Measurements from ENCODE around the gene PRSS27.

The PRSS27 gene

GRCh38 chr16:2706085-2706484 lies 13.9 kb downstream of the PRSS27 start:
- no peaks in the 10 kb centered on the region for H3F3A ChIP-seq (ENCODE audit: low read depth)
- no peaks in the 10 kb centered on the region for H3K9me3 ChIP-seq (ENCODE audit: insufficient read depth, low read depth, low read length)
- H3K9me2 ChIP-seq (replicated peaks; ENCODE audit: low read depth, low read length), result no peaks in the 10 kb centered on the region
- no peak overlapping the region for H2AFZ ChIP-seq (ENCODE audit: low read length)
- TF ChIP-seq, protein P1, sequence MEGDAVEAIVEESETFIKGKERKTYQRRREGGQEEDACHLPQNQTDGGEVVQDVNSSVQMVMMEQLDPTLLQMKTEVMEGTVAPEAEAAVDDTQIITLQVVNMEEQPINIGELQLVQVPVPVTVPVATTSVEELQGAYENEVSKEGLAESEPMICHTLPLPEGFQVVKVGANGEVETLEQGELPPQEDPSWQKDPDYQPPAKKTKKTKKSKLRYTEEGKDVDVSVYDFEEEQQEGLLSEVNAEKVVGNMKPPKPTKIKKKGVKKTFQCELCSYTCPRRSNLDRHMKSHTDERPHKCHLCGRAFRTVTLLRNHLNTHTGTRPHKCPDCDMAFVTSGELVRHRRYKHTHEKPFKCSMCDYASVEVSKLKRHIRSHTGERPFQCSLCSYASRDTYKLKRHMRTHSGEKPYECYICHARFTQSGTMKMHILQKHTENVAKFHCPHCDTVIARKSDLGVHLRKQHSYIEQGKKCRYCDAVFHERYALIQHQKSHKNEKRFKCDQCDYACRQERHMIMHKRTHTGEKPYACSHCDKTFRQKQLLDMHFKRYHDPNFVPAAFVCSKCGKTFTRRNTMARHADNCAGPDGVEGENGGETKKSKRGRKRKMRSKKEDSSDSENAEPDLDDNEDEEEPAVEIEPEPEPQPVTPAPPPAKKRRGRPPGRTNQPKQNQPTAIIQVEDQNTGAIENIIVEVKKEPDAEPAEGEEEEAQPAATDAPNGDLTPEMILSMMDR (conservative IDR thresholded peaks at IDR 0.05; ENCODE audit: low read length), result no peak
- TF ChIP-seq EZH2phosphoT487 (IDR thresholded peaks at IDR 0.05; ENCODE audit: borderline replicate concordance), result no peak
- no peaks in the 10 kb centered on the region for H4K20me1 ChIP-seq (ENCODE audit: insufficient read depth, low read length, poor library complexity, severe bottlenecking)
- H3K79me2 ChIP-seq (ENCODE audit: insufficient read depth, low read length), result no peaks in the 10 kb centered on the region
- no peak overlapping the region for H3K9ac ChIP-seq (ENCODE audit: low read depth, low read length, poor library complexity, severe bottlenecking)
- no peak overlapping the region for H3K4me2 ChIP-seq (ENCODE audit: low read depth, low read length, poor library complexity, severe bottlenecking)
- H3K4me3 ChIP-seq (ENCODE audit: low read length, poor library complexity, severe bottlenecking), result no peak overlapping the region
- no peaks in the 10 kb centered on the region for H3K4me1 ChIP-seq (ENCODE audit: insufficient read depth, low read length, poor library complexity, severe bottlenecking)
- H3K36me3 ChIP-seq (ENCODE audit: insufficient read depth, low read length), result peaks cover 4% of the 10 kb centered on the region; the same call in 1 of the 2 replicates
- no peaks in the 10 kb centered on the region for H3K27me3 ChIP-seq (ENCODE audit: insufficient read depth, low read length, poor library complexity, severe bottlenecking)

GRCh38 chr16:2705351-2705750 lies 14.7 kb downstream of the PRSS27 start:
- H4K20me1 ChIP-seq (ENCODE audit: insufficient read depth, low read length, poor library complexity, severe bottlenecking), result no peaks in the 10 kb centered on the region
- no peak overlapping the region for H3K9ac ChIP-seq (ENCODE audit: low read depth, low read length, poor library complexity, severe bottlenecking)
- no peaks in the 10 kb centered on the region for H3K79me2 ChIP-seq (ENCODE audit: insufficient read depth, low read length)
- no peaks in the 10 kb centered on the region for H3K9me3 ChIP-seq (ENCODE audit: insufficient read depth, low read depth, low read length)
- no peaks in the 10 kb centered on the region for H3K4me1 ChIP-seq (ENCODE audit: insufficient read depth, low read length, poor library complexity, severe bottlenecking)
- H3F3A ChIP-seq (ENCODE audit: low read depth), result no peaks in the 10 kb centered on the region
- H2AFZ ChIP-seq (ENCODE audit: low read length), result no peak overlapping the region
- TF ChIP-seq EZH2phosphoT487 (IDR thresholded peaks at IDR 0.05; ENCODE audit: borderline replicate concordance), result no peak
- TF ChIP-seq, protein P1 (conservative IDR thresholded peaks at IDR 0.05; ENCODE audit: low read length), result no peak
- H3K36me3 ChIP-seq (ENCODE audit: insufficient read depth, low read length), result peaks cover 4% of the 10 kb centered on the region; the same call in 1 of the 2 replicates
- H3K4me2 ChIP-seq (ENCODE audit: low read depth, low read length, poor library complexity, severe bottlenecking), result no peak overlapping the region
- no peaks in the 10 kb centered on the region for H3K9me2 ChIP-seq (replicated peaks; ENCODE audit: low read depth, low read length)
- H3K4me3 ChIP-seq (ENCODE audit: low read length, poor library complexity, severe bottlenecking), result no peak overlapping the region
- no peaks in the 10 kb centered on the region for H3K27me3 ChIP-seq (ENCODE audit: insufficient read depth, low read length, poor library complexity, severe bottlenecking)

DNA sequence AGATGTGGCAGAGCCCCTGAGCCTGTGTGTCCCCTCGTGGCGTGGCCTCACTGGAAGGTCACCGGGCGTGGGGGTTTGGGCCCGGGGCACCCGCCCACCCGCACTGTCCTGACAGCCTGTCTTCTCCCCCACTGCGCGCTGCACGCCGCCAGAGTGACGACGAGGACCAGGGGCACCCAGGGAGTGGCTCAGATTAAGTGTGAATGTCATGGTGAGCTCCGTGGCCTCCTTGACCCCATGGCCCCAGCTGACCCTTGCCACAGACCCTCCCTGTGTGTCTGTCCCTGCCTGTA lies 15.1 kb downstream of the PRSS27 start:
- no peak for TF ChIP-seq EZH2phosphoT487 (IDR thresholded peaks at IDR 0.05; ENCODE audit: borderline replicate concordance)
- TF ChIP-seq, protein P1 (conservative IDR thresholded peaks at IDR 0.05; ENCODE audit: low read length), result no peak

More for the DNA sequence above, 15.1 kb downstream of the PRSS27 start:
- H3K9ac ChIP-seq (ENCODE audit: low read depth, low read length, poor library complexity, severe bottlenecking), result no peak overlapping the region
- peaks cover 4% of the 10 kb centered on the region; the same call in 1 of the 2 replicates for H3K36me3 ChIP-seq (ENCODE audit: insufficient read depth, low read length)
- H3K9me2 ChIP-seq (replicated peaks; ENCODE audit: low read depth, low read length), result no peaks in the 10 kb centered on the region
- H3K79me2 ChIP-seq (ENCODE audit: insufficient read depth, low read length), result no peaks in the 10 kb centered on the region
- H3F3A ChIP-seq (ENCODE audit: low read depth), result no peaks in the 10 kb centered on the region
- no peak overlapping the region for H2AFZ ChIP-seq (ENCODE audit: low read length)
- no peak overlapping the region for H3K4me2 ChIP-seq (ENCODE audit: low read depth, low read length, poor library complexity, severe bottlenecking)
- H3K9me3 ChIP-seq (ENCODE audit: insufficient read depth, low read depth, low read length), result no peaks in the 10 kb centered on the region
- H3K27me3 ChIP-seq (ENCODE audit: insufficient read depth, low read length, poor library complexity, severe bottlenecking), result no peaks in the 10 kb centered on the region
- H3K4me1 ChIP-seq (ENCODE audit: insufficient read depth, low read length, poor library complexity, severe bottlenecking), result no peaks in the 10 kb centered on the region
- H4K20me1 ChIP-seq (ENCODE audit: insufficient read depth, low read length, poor library complexity, severe bottlenecking), result no peaks in the 10 kb centered on the region
- no peak overlapping the region for H3K4me3 ChIP-seq (ENCODE audit: low read length, poor library complexity, severe bottlenecking)

Data from Loucy (cell line).